Fibroblast of lung (primary cell): ENCODE data around the gene DMBX1.

ENCODE experiments used
- EZH2 ChIP-seq: IDR thresholded peaks from 2 replicates; pipeline ENCODE4 v1.5.1; 2012; ENCODE audit warnings: low read length, control low read depth, mild to moderate bottlenecking; ENCODE audit errors: missing control alignments
- TF ChIP-seq, protein P1 (sequence below), 2 donors: IDR thresholded peaks in 1 of 2; conservative IDR thresholded peaks in 1 of 2; 1 replicate in 1 of 2; 2 replicates in 1 of 2; pipeline ENCODE4 v1.5.1; 2011 to 2012; ENCODE audit warnings: low read length in 2 of 2, control low read depth in 1 of 2, inconsistent platforms in 1 of 2, low read depth in 1 of 2, mild to moderate bottlenecking in 1 of 2

DNA sequence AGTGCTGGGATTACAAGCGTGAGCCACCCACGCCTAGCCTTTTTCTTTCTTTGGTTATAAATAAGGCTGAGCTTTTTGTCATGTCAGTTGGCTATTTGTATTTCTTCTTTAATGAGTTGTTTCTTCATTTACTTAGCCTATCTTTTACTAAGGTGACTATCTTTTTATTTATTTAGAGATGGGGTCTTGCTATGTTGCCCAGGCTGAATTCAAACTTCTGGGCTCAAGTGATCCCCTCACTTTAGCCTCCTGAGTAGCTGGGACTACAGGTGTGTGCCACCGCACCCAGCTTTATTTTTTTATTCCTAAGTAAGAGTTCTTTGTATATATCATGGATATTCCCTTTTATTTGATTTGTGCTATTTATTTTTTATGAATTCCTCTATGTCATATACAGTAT lies 11.9 kb downstream of the DMBX1 start:
- TF ChIP-seq, protein P1, sequence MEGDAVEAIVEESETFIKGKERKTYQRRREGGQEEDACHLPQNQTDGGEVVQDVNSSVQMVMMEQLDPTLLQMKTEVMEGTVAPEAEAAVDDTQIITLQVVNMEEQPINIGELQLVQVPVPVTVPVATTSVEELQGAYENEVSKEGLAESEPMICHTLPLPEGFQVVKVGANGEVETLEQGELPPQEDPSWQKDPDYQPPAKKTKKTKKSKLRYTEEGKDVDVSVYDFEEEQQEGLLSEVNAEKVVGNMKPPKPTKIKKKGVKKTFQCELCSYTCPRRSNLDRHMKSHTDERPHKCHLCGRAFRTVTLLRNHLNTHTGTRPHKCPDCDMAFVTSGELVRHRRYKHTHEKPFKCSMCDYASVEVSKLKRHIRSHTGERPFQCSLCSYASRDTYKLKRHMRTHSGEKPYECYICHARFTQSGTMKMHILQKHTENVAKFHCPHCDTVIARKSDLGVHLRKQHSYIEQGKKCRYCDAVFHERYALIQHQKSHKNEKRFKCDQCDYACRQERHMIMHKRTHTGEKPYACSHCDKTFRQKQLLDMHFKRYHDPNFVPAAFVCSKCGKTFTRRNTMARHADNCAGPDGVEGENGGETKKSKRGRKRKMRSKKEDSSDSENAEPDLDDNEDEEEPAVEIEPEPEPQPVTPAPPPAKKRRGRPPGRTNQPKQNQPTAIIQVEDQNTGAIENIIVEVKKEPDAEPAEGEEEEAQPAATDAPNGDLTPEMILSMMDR (conservative IDR thresholded peaks at IDR 0.05 in 1 of 2, IDR thresholded peaks at IDR 0.05 in 1 of 2; ENCODE audit: low read depth in 1 of 2, low read length in 2 of 2) = no peak
- TF ChIP-seq EZH2 = no peak
